Thyroid gland (tissue), 4 donors: ENCODE data around the gene MINK1. TPM values are rescaled to one million over a fixed set of nuclear protein-coding genes. Genes with fewer than 3 reads are reported as not detected.

Experiments used
- DNase-seq, 2 donors: peaks; one replicate each; pipeline ENCODE4 v3.0.0-alpha.2; 2019
- H3K27ac ChIP-seq, 3 donors: fragments of 200-600 bp; sonication (generic); 1 replicate in 2 of 3; 2 replicates in 1 of 3; pipeline ENCODE4 v1.5.1; 2016 to 2019; ENCODE audit warnings: mild to moderate bottlenecking in 1 of 3, moderate library complexity in 1 of 3
- H3K27me3 ChIP-seq: fragments of 200-600 bp; sonication (generic); one replicate; pipeline ENCODE4 v1.5.1; 2019
- H3K36me3 ChIP-seq, 2 donors: fragments of 200-600 bp; sonication (generic); one replicate each; pipeline ENCODE4 v1.5.1; 2016 to 2019
- H3K4me1 ChIP-seq, 2 donors: fragments of 200-600 bp; sonication (generic); one replicate each; pipeline ENCODE4 v1.5.1; 2017 to 2019
- H3K4me3 ChIP-seq, 3 donors: fragments of 200-600 bp; sonication (generic); replicated peaks in 1 of 3; 1 replicate in 2 of 3; 2 replicates in 1 of 3; pipeline ENCODE4 v1.5.1; 2016; ENCODE audit warnings: mild to moderate bottlenecking in 1 of 3
- H3K9me3 ChIP-seq: fragments of 200-600 bp; sonication (generic); one replicate; pipeline ENCODE4 v1.5.1; 2017
- CTCF ChIP-seq, 6 experiments: fragments of 200-600 bp in 3 of 6; fragments of 450-650 bp in 3 of 6; sonication (generic) in 3 of 6; IDR thresholded peaks; one replicate each; pipeline ENCODE4 v1.5.1; 2016 to 2019; ENCODE audit warnings: antibody characterized with exemption in 6 of 6, mild to moderate bottlenecking in 2 of 6, inconsistent platforms in 1 of 6, moderate library complexity in 1 of 6
- POLR2A ChIP-seq, 2 donors: fragments of 450-650 bp; IDR thresholded peaks; one replicate each; pipeline ENCODE4 v1.6.1; 2017; ENCODE audit warnings: antibody characterized with exemption in 2 of 2, mild to moderate bottlenecking in 2 of 2, moderate library complexity in 1 of 2
- WGBS, 2 donors: methylation state at CpG; one replicate each; pipeline ENCODE4 v1.1.5; 2017; 5-methylcytosine and 5-hydroxymethylcytosine counted together
- intact Hi-C: fragments of 100-400 bp; cut with DNase I; formaldehyde crosslinking; loops from one replicate; pipeline ENCODE4 v1.15.1; 2023
- total RNA-seq, 4 donors: library from RNA; depleted of rRNA; stranded (reverse); fragments of >200 nt; gene quantifications; one replicate each; pipeline ENCODE4 v1.2.3, GENCODE V29; 2016

The MINK1 gene
- total RNA-seq, 4 donors from 2014 or later, result 25.1 to 51.6 (median 31.2) TPM

DNA sequence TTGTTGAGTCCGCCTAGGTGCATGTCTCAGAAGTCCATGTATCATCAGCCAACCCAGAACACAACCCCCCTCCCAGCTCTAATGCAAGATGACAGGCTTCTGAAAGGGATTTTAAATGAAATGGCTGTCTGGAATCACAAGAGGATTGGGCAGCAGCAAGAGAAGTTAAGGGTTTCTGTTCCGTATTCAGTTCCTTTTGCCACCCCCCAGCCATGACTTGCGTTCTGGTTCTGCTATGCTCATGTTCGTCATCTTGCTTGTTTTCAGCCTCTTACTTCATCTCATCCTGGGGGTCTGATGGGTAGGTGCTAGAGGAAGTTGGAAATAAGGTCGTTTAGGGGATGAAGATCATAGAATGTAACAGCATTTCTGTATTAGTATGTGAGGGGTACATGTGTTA, 12.0 kb downstream of the MINK1 start:
- intact Hi-C loops, result no loop called here
- no peaks in the 10 kb centered on the region for H3K36me3 ChIP-seq
- H3K27me3 ChIP-seq, result no peaks in the 10 kb centered on the region
- no peaks in the 10 kb centered on the region for H3K9me3 ChIP-seq
- peaks cover 0 to 19% of the 10 kb centered on the region in 2 donors for H3K4me1 ChIP-seq
- no peak overlapping the region for H3K4me3 ChIP-seq
- TF ChIP-seq CTCF (IDR thresholded peaks at IDR 0.05) (no peak), POLR2A (IDR thresholded peaks at IDR 0.05) (no peak)
- 90 to 95% methylated on average over 5 of the region's 5 CpGs for WGBS, 2 donors
- no peak for DNase-seq
- no peak overlapping the region for H3K27ac ChIP-seq

DNA sequence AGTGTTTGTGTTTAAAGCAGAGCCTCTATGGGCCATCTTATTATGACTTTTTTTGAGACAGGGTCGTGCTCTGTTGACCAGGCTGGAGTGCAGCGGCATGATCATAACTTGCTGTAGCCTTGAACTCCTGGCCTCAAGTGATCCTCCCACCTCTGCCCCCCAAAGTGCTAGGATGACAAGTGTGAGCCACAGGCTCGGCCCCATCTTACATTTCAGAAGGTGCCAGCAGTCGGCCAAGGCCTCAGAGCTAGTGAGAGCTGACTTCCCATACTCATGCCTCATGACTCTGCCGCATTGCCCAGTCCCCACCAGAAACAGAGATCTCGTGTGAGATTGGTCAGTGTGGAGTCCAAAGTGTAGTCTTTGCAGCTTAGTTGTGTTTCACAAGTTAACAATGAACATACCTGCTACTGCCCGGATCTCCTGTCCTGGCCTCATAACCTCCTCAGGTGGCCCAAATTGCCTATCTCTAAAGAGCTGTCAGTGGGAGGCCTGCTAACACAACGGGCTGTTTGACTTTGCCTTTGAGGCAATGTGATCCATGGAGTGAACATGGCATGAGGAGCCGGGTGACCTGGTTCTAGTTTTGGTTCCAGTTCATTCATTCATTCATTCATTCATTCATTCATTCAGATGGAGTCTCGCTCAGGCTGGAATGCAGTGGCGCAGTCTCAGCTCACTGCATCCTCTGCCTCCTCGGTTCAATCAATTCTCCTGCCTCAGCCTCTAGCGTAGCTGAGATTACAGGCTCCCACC, 13.7 kb downstream of the MINK1 start:
- 83 to 89% methylated on average over 13 of the region's 13 CpGs for whole genome bisulfite sequencing, 2 donors
- Histone ChIP-seq H3K4me1 (peaks cover 0 to 28% of the 10 kb centered on the region in 2 donors), H3K4me3 (no peak overlapping the region), H3K36me3 (no peaks in the 10 kb centered on the region), H3K27me3 (no peaks in the 10 kb centered on the region), H3K27ac (no peak overlapping the region), H3K9me3 (no peaks in the 10 kb centered on the region)
- TF ChIP-seq CTCF (IDR thresholded peaks at IDR 0.05), result no peak
- intact Hi-C loops, result no loop called here
- no peak for DNase-seq

GRCh38 chr17:4849011-4849536, 15.9 kb downstream of the MINK1 start:
- intact Hi-C loops, result no loop called here
- H3K27ac ChIP-seq, result no peak overlapping the region
- no peak for DNase-seq
- WGBS, 2 donors, result 69 to 78% methylated on average over 5 of the region's 5 CpGs
- H3K4me1 ChIP-seq, result peaks cover 1 to 37% of the 10 kb centered on the region in 2 donors
- H3K36me3 ChIP-seq, result no peaks in the 10 kb centered on the region
- H3K27me3 ChIP-seq, result no peaks in the 10 kb centered on the region
- H3K4me3 ChIP-seq, result no peak overlapping the region
- H3K9me3 ChIP-seq, result no peaks in the 10 kb centered on the region
- no peak for TF ChIP-seq POLR2A (IDR thresholded peaks at IDR 0.05)

DNA sequence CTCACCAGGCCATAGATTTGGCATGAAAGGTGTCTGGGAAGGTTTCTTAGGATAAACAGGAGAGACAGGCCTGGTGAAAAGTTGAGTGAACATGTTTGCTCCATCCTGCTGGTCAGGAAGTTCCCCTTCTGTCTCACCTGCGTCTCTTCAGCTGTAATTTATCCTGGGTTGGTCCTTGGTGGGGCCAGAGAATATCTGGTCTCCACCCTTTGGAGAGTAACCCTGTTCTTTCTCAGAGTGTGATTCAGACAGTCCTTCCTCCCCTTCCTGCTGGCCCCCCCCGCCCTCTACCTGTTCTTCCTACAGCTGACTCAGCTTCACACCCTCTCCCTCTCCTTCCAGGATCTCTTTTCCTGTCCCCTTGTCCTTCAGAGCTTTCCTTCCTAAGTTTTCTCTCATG, 17.1 kb downstream of the MINK1 start:
- no peaks in the 10 kb centered on the region for H3K36me3 ChIP-seq
- no peaks in the 10 kb centered on the region for H3K9me3 ChIP-seq
- no peak for TF ChIP-seq CTCF (IDR thresholded peaks at IDR 0.05)
- TF ChIP-seq POLR2A (IDR thresholded peaks at IDR 0.05), result no peak
- H3K4me3 ChIP-seq, result no peak overlapping the region
- H3K27me3 ChIP-seq, result no peaks in the 10 kb centered on the region
- H3K4me1 ChIP-seq, result peaks cover 4 to 45% of the 10 kb centered on the region in 2 donors
- H3K27ac ChIP-seq, result peak overlapping the region in 1 of 3 donors; percentile 2
- WGBS, 2 donors, result 93% methylated on average over 2 of the region's 2 CpGs
- no peak for DNase-seq
- intact Hi-C loops, result no loop called here

- Histone ChIP-seq H3K27ac (no peak overlapping the region), H3K36me3 (no peaks in the 10 kb centered on the region)
These were observed 17.9 kb downstream of the MINK1 start for GRCh38 chr17:4851084-4851483.

More at GRCh38 chr17:4851084-4851483, 17.9 kb downstream of the MINK1 start:
- intact Hi-C loops, result no loop called here
- Histone ChIP-seq H3K27me3 (no peaks in the 10 kb centered on the region), H3K9me3 (no peaks in the 10 kb centered on the region), H3K4me1 (peaks cover 4 to 48% of the 10 kb centered on the region in 2 donors), H3K4me3 (no peak overlapping the region)
- no peak for DNase-seq
- 92 to 93% methylated on average over 3 of the region's 3 CpGs for WGBS, 2 donors
- TF ChIP-seq CTCF (IDR thresholded peaks at IDR 0.05) (no peak), POLR2A (IDR thresholded peaks at IDR 0.05) (no peak)
